Stimulated activated CD4-positive, alpha-beta T cell treated with anti-CD3 and anti-CD28 coated beads, TNF-alpha, amount 100 ng/mL, for 4 hours (primary cell): ENCODE results near the gene IRX1.

Experiments used
- DNase-seq, 3 experiments: peaks; one replicate each; pipeline ENCODE4 v3.0.0-alpha.2; 2020; ENCODE audit warnings: low read depth in 3 of 3

Gene IRX1

DNA sequence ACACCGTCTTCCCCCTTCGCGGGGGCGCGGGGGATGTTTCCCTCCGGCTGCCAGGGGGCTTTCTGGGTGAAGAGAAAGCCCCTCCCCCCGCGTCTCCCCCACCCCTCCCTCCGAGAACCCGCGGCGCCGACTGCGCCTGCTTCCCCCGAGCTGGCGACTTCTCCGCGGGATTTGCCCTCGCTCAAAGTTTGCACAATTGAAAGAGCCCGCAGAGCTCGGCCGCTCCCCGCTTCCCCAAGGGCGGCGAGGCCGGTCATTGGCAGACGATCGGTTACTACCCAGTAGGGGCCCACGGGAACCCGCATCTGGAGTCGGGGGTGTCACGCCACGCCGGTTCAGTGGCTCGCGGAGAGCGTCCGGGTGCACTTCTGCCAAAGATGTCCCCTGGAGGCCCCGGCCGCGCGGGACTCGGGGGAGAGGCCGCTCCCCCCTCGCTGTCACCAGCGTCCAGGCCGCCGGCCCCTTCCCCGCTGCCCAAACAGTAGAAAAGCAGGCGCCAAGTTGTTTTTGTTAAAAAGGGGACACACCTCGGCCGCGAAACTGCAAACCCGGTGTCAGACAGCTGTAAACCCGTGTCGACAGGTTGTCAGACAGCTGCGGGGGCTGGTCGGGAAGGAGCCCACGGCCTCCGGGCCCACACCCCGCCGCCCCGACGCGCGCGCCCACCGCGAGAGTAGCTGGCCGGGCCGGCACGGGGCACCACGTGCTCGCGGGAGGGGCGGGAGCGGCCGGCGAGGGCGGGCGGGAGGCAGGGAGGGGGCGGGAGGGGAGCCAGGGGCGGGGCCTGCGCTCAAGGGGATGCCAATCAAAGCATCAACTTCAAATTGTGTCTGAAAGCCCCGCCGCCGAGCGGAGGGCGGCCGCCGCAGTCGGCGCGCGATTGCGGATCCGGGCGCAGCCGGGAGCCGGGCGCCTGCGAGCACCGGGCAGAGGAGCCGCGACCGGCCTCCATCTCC is at the start of gene IRX1:
TSS of gene IRX1 (plus strand) at position 827 of the 956 bp plus-strand sequence. CDS start 274 bp downstream, outside the sequence.
- DNase-seq: no peak

GRCh38 chr5:3546028-3546427 is 49.6 kb upstream of the IRX1 start:
- no peak for DNase-seq

DNA sequence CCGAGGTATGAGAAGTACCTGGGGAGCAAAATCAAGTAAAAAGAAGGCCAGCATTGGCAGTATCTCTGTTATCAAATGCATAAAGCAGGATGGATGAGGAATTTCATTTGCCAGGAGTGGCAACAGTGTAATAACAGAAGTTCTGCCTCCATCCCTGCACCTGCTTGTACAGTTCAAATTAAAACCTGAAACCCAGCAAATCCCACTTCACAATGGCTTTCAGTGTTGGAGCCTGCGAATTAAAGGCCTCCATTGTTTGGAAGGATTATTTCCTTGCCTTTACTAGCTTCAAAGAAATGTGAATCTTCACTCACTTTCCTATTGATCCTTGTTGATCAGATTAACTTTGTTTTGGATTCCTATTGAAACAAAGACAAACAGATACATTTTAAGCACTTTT is 31.5 kb upstream of the IRX1 start:
- DNase-seq: no peak

- no peak for DNase-seq
Measured at GRCh38 chr5:3564827-3565518, 30.7 kb upstream of the IRX1 start.

- DNase-seq: no peak
Measured at GRCh38 chr5:3584724-3585531, 10.7 kb upstream of the IRX1 start.

DNA sequence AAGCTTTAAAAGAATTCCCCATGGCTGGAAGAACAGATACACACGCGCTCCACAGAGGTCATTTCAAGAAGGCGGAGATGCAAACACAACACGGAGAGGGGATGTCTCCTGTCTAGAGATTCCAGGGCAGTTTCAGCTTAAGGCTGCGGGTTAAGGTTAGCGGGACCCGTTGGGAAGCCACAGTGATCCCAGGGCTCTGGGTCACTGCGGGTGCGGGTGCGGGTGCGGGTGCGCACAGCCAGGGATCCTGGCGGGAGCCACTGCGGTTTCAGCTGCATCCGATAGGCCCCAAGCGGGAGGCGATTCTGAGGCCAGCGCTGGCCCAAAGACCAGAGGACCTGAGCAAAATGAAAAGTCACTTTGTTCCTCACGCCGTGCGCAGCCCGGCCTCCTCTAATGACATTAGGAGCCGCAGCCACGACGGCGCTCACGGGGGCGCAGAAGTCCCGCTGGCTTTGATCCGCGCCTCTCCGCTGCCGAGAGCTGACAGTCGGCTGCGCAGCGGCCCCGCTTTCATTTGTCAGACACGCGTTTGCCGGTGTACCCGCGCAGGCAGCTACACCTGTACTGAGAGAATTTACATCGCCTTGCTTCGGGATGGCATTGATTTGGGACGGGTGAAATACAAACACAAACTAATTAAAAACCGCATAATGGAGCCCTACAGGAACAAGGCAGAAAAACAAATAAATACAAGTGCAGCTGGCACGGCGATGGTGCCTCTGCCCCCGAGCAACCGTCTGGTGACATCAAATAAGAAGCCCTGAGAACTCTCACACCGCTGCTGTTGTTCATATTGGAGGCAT is 5.3 kb upstream of the IRX1 start:
- no peak for DNase-seq

DNA sequence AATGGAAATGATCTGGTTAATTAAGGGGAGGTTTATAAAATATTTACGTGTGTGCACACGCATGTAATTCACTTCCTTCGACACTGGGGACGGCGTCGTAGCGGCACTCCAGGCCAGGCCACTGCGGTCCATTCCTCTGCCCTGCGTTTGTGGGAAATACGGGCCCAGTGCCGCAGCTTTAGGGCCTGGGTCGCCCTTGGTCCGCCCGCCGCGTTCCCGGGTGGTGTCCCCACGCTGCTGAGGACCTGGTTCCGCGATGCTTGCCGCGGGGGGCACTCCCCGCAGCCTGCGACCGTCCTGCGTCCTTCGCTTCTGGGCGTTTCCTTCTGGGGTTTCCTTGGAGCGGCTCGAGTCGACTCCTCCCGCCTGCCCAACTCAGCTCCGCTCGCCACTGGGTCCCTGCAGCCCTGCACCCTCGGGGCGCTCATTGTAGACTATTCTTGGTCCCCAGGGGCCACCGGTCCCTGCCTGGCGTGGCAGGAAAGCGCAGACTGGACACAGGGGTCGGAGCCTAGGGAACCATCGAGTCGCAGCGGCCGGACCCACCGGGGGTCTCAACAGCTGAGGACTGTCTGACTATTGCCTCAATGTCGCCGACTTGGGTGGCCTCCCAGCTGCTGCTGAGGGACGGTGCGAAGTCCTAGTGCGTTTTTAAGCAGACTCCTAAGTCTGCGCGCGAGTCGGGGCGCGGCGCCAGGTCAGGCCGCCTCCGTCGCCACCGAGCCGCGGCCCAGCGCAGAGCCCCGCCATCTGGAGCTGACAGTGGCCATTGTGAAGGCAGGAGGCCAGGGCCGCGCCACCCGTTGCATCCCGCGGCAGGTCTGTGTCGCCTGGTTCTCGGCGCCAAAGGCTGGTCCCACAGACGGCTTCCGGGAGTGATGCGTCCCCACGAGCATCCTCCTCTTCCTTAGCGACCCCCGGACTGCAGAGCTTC is 4.4 kb upstream of the IRX1 start:
- DNase-seq: no peak

DNA sequence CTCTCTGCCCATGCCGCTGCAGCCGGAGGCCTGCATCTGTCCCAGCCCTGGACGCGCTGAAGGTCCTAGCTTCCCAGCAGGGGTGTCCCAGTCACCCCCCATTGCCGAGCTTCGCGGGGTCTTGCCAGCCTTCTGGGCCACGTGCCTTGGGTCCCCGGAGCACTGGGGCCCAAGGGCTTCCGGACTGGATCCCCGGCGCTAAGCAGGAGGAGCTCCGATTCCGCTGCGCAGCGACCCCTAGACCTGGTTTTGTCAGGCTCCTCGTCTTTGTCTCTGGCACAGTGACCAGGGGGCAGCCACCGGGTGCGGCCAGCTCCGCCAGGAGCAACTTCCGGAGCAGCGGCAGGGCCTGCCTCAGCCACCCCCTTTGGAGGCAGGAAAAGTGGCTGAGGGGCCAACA is 3.3 kb upstream of the IRX1 start:
- no peak for DNase-seq

GRCh38 chr5:3593771-3594509 is 1.7 kb upstream of the IRX1 start:
- no peak for DNase-seq

DNA sequence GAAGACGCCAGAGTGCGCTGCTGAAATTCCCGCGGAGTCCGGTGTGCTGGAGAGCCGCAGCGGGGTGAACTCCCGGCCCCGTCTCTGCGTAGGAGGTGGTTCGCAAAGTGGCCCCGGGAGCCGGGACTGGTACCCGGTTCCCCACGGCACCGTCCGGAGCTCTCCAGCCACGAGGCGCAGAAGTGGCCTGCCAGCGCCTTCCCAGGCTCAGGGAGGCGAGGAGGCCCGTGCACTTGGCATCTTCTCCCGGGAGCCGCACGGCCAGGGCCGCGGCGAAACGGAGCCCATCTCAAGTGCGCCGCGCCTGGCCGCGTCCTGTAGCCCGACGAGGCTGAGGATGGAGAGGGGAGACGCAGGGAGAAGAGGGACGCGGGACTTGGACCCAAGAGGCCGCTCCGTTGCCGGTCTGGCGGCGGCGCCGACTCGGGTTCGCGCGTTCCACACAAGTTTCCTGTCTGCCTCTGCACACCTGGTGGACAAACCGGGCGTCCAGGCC is 1.1 kb upstream of the IRX1 start:
- no peak for DNase-seq

GRCh38 chr5:3596261-3596825 is 711 bp downstream of the IRX1 start:
- no peak for DNase-seq

DNA sequence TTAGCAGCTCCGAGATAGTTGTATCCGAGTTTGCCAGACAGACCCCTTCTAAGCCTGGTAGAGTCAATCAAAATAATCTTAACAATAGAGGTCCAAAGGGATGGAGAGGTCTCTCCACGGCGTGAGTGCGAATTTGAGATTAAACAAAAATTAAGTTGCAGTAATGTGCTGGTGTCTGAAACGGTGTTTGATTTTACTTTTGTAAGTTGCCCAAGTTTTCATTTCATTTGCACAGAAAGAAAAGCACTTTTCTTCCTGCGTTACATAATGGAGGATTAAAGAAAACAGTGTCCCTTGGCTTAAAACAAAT is 1.2 kb downstream of the IRX1 start:
- DNase-seq: no peak

- no peak for DNase-seq
Measured at GRCh38 chr5:3597167-3598007, 1.8 kb downstream of the IRX1 start.

DNA sequence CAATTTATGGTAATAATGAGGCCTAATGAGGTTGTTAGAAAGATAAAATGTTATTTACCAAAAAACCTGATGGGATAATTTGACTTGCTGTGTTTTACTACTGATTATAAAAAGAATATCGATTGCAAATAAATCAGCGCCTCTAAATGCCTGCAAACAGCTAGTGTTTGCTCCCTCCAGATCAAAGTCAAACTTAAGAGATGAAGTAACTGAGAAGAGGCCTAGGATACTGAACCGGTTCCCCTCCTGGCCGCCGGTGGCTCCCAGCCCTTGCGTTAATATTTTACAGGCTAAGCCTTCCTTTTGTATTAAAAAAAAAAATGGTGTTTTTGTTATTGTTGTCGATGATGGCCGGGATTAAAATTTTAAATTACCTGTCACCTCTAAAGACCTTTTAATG is 2.6 kb downstream of the IRX1 start:
- DNase-seq: no peak

DNA sequence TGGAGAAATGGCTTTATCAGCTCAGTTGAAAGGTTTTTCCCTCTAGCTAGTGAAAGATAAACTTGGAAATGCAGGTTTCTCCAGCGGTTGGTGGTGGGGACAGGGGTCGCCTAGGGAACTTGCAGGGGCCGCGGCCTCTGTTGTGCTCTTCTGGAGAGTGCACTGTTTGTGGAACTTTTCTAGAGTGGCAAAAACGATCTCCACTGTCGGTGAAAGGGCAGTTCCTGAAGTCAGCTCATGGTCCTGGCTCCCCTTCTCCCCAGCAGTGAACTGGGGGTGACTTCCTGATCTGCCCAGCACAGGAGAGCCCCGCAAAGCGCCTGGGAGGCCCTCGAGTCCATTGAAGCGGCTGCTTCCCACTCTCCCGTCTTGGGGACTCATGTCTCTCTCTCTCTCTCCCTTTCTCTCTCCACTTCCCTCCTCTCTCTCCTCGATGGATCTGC is 3.2 kb downstream of the IRX1 start:
- DNase-seq: no peak

DNA sequence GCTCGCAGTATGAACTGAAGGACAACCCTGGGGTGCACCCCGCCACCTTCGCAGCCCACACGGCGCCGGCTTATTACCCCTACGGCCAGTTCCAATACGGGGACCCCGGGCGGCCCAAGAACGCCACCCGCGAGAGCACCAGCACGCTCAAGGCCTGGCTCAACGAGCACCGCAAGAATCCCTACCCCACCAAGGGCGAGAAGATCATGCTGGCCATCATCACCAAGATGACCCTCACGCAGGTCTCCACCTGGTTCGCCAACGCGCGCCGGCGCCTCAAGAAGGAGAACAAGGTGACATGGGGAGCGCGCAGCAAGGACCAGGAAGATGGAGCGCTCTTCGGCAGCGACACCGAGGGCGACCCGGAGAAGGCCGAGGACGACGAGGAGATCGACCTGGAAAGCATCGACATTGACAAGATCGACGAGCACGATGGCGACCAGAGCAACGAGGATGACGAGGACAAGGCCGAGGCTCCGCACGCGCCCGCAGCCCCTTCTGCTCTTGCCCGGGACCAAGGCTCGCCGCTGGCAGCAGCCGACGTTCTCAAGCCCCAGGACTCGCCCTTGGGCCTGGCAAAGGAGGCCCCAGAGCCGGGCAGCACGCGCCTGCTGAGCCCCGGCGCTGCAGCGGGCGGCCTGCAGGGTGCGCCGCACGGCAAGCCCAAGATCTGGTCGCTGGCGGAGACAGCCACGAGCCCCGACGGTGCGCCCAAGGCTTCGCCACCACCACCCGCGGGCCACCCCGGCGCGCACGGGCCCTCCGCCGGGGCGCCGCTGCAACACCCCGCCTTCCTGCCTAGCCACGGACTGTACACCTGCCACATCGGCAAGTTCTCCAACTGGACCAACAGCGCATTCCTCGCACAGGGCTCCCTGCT is 3.8 kb downstream of the IRX1 start:
- no peak for DNase-seq
